Endothelial cell (in vitro differentiated cells): Measurements from ENCODE around the gene SF3A1. TPM values are rescaled to one million over a fixed set of nuclear protein-coding genes. Genes with fewer than 3 reads are reported as not detected.
"Not testable (repeated sequence)": the region's sequence is repeated elsewhere in the genome, so short reads cannot be mapped to it uniquely, and the experiment has no call there.

ENCODE experiments used
- DNase-seq: peaks from one replicate; pipeline ENCODE4 v3.0.0; 2021; ENCODE audit warnings: low spot score
- H3K27ac Mint-ChIP-seq: one replicate; pipeline ENCODE4 v1.8.0; 2021; ENCODE audit warnings: mixed read lengths, inconsistent platforms; ENCODE audit not compliant: unreplicated experiment
- H3K27me3 Mint-ChIP-seq: one replicate; pipeline ENCODE4 v1.8.0; 2021; ENCODE audit warnings: mild to moderate bottlenecking, moderate library complexity, mixed read lengths, inconsistent platforms; ENCODE audit not compliant: unreplicated experiment
- H3K36me3 Mint-ChIP-seq: one replicate; pipeline ENCODE4 v1.8.0; 2021; ENCODE audit warnings: mild to moderate bottlenecking, low read depth, mixed read lengths, inconsistent platforms; ENCODE audit not compliant: unreplicated experiment
- H3K4me1 Mint-ChIP-seq: one replicate; pipeline ENCODE4 v1.8.0; 2021; ENCODE audit warnings: mild to moderate bottlenecking, mixed read lengths, inconsistent platforms; ENCODE audit not compliant: unreplicated experiment
- H3K4me3 Mint-ChIP-seq: one replicate; pipeline ENCODE4 v1.8.0; 2021; ENCODE audit warnings: mild to moderate bottlenecking, mixed read lengths, inconsistent platforms; ENCODE audit not compliant: unreplicated experiment
- H3K9me3 Mint-ChIP-seq: one replicate; pipeline ENCODE4 v1.8.0; 2021; ENCODE audit warnings: mixed read lengths, inconsistent platforms; ENCODE audit not compliant: unreplicated experiment
- total RNA-seq: library from RNA; stranded (reverse); fragmentation: NEBNext Ultra II Directional; extraction: Animal tissue kit (Norgen Biotek cat#: 25700); gene quantifications from one replicate; pipeline ENCODE4 v1.2.1, GENCODE V29; 2021; ENCODE audit not compliant: unreplicated experiment
- TF ChIP-seq, protein P1 (sequence below): fragments of 200-600 bp; sonication (generic); IDR thresholded peaks from one replicate; pipeline ENCODE4 v1.5.0; 2021; ENCODE audit warnings: antibody characterized with exemption; ENCODE audit not compliant: unreplicated experiment

SF3A1 gene
- total RNA-seq, 1 donor from 2014 or later, result 139 TPM

DNA sequence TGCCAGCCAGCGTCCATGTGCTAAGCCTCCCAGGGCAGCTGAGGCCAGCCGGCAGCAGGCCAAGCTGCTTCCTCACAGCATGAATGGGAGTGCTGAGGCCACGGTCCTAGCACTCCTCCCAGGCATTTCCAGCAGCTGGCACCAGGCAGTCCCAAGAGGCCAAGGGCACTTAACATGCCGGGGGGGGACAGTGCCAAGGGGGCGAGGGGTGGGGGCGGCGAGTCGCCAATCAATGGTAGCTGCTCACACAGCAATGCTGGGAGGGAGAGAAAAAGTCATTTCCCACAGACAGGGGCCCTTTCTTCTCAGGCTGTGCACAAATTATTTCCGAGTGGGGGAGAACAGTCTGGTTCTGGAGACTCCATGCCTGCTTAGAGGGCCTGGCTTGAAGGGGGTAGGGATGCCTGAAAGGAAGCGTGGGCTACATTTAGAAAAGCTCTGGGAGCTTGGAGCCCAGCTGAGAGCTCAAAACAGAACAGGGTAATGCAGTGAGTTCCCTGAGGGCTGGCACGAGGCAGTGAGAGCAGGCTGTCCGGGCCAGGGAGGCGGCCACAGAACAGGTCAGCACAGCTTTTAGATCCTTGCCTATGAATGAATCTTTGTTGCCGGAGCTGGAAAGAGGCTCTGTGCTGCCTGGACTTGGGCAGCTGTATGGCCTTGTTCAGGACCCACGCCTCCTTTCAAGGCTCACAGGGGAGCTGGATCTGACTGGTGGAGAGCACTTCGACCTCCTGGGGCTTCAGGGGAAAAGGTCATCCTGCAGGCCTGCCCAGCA, 15.6 kb downstream of the SF3A1 start:
- H3K27me3 Mint-ChIP-seq, result no peaks in the 10 kb centered on the region
- no peaks in the 10 kb centered on the region for H3K9me3 Mint-ChIP-seq
- TF ChIP-seq, protein P1, sequence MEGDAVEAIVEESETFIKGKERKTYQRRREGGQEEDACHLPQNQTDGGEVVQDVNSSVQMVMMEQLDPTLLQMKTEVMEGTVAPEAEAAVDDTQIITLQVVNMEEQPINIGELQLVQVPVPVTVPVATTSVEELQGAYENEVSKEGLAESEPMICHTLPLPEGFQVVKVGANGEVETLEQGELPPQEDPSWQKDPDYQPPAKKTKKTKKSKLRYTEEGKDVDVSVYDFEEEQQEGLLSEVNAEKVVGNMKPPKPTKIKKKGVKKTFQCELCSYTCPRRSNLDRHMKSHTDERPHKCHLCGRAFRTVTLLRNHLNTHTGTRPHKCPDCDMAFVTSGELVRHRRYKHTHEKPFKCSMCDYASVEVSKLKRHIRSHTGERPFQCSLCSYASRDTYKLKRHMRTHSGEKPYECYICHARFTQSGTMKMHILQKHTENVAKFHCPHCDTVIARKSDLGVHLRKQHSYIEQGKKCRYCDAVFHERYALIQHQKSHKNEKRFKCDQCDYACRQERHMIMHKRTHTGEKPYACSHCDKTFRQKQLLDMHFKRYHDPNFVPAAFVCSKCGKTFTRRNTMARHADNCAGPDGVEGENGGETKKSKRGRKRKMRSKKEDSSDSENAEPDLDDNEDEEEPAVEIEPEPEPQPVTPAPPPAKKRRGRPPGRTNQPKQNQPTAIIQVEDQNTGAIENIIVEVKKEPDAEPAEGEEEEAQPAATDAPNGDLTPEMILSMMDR, result no peak

DNA sequence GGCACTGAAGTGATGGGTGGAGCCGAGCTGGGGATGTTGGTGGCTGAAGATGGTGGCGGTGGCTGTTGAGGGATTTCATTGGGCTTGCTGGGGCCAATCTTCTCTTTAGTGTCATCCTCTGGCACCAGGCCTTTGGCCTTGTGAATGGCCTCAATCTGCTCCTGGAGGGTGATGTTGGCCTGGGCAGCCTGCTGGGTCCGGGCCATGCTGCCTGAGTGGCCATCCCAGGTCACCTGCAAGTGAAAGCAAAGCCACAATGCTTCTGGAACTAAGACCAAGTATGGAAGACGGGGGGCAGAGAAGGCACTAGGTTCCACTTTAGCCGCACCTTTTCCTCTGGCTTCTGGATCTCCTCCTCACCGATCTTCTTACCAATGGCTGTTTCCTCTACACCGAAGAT, 17.9 kb downstream of the SF3A1 start:
- Mint-ChIP-seq H3K27me3 (no peaks in the 10 kb centered on the region), H3K4me3 (no peak overlapping the region), H3K36me3 (peaks cover 72% of the 10 kb centered on the region), H3K4me1 (no peaks in the 10 kb centered on the region), H3K27ac (no peak overlapping the region), H3K9me3 (no peaks in the 10 kb centered on the region)
- no peak for DNase-seq
- TF ChIP-seq, protein P1, result no peak

More for the DNA sequence above, 15.6 kb downstream of the SF3A1 start:
- H3K27ac Mint-ChIP-seq, result no peak overlapping the region
- no peak overlapping the region for H3K4me3 Mint-ChIP-seq
- DNase-seq, result no peak
- H3K36me3 Mint-ChIP-seq, result peaks cover 67% of the 10 kb centered on the region
- no peaks in the 10 kb centered on the region for H3K4me1 Mint-ChIP-seq

DNA sequence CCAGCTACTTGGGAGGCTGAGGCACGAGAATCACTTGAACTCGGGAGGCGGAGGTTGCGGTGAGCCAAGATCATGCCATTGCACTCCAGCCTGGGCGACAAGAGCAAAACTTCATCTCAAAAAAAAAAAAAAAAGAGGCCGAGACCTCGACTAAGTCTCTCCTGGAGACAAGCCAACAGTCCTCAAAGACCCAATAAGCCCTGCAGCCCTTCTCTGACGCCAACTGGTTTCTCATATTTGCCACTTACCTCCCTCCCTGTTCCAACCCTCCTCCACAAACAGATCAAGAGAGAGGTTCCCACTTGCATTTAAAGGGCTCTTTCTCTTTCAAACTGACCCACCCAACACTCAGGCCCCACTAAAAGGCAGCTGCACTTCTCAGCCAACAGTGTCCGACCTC, 18.4 kb downstream of the SF3A1 start:
- not testable (repeated sequence) for H3K4me3 Mint-ChIP-seq, H3K27ac Mint-ChIP-seq, H3K27me3 Mint-ChIP-seq, DNase-seq, H3K4me1 Mint-ChIP-seq, H3K9me3 Mint-ChIP-seq
- peaks cover 71% of the 10 kb centered on the region for H3K36me3 Mint-ChIP-seq

DNA sequence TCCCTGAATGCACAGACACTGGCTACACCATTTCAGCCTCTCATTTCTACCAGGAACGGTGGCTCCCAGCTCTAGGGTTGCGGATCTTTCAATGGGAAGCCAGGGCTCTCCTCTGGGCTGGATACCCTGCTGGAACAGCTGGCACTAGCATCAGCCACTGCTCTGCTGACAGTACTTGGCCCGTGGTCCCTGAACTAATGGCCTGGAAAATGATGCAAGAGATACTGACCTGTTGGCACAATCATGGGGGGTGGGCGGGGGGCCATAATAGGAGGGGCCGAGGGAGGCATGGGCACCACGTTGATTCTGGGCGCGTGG, 19.3 kb downstream of the SF3A1 start:
- Mint-ChIP-seq H3K36me3 (peaks cover 67% of the 10 kb centered on the region), H3K4me3 (no peak overlapping the region), H3K27ac (no peak overlapping the region)

DNA sequence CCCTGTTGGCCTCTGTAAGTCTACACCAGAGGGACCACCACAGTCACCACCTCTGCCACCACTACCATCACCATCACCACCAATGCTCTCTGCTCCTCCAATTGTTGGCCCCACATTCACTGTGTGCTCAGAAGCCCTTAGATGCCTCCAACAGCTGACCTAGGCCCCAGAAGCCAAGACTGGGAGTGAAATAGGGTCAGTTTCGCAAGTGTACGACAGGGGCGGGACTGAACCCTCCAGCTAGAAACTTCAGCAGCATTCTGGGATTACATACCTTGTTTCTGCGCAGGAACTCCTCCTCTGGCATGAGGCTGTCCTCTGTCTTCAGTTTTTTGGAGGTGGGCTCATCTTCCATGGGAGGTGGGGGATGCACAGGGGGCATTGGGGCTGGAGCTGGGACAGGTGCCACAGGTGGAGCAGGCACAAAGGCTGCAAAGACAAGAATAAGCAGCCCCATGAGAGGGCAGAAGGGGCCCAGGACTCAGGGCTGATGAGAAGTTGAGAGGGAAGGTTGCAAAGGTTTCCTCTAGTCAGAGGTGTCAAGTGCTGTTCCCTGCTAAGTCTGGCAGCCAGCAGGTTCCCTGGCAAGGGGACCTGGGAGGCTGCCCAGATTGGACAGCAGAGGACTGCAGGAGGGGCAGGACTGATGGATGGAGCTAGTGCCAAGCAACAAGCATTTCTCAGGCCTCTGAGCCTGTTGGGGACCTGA, 19.8 kb downstream of the SF3A1 start:
- Mint-ChIP-seq H3K4me3 (no peak overlapping the region), H3K4me1 (no peaks in the 10 kb centered on the region), H3K9me3 (no peaks in the 10 kb centered on the region), H3K27ac (no peak overlapping the region), H3K27me3 (no peaks in the 10 kb centered on the region), H3K36me3 (peaks cover 65% of the 10 kb centered on the region)
- TF ChIP-seq, protein P1, result no peak
- no peak for DNase-seq

More for the DNA sequence above, 19.3 kb downstream of the SF3A1 start:
- no peaks in the 10 kb centered on the region for H3K4me1 Mint-ChIP-seq
- no peak for DNase-seq
- TF ChIP-seq, protein P1, result no peak
- no peaks in the 10 kb centered on the region for H3K27me3 Mint-ChIP-seq
- no peaks in the 10 kb centered on the region for H3K9me3 Mint-ChIP-seq
